ENCODE results near the gene KCNG4. TPM values are rescaled to one million over a fixed set of nuclear protein-coding genes. Genes with fewer than 3 reads are reported as not detected.

The KCNG4 gene
- total RNA-seq, 1 experiment from 2014 or later, result not detected

- TF ChIP-seq SIN3A (IDR thresholded peaks at IDR 0.05; ENCODE audit: low read depth), result no peak
- TF ChIP-seq EZH2 (IDR thresholded peaks at IDR 0.05), result no peak
- TF ChIP-seq ZBTB33 (IDR thresholded peaks at IDR 0.05; ENCODE audit: extremely low read depth, insufficient replicate concordance, low read length), result no peak
- TF ChIP-seq CEBPB (IDR thresholded peaks at IDR 0.05; ENCODE audit: low read depth), result no peak
- no peak for TF ChIP-seq EZH2phosphoT487 (IDR thresholded peaks at IDR 0.05; ENCODE audit: borderline replicate concordance)
- no peak for TF ChIP-seq ATF3 (IDR thresholded peaks at IDR 0.05)
- no peak for TF ChIP-seq ZNF274 (IDR thresholded peaks at IDR 0.05; ENCODE audit: low read depth, low read length)
- TF ChIP-seq ZFX (IDR thresholded peaks at IDR 0.05), result no peak
- no peak for TF ChIP-seq SRF (IDR thresholded peaks at IDR 0.05; ENCODE audit: low read depth)
- TF ChIP-seq TCF7L2 (IDR thresholded peaks at IDR 0.05; ENCODE audit: borderline replicate concordance, extremely low read depth, insufficient read depth, insufficient read length), result no peak
- TF ChIP-seq CBX3 (IDR thresholded peaks at IDR 0.05; ENCODE audit: low read depth), result no peak
- TF ChIP-seq POLR2AphosphoS5 (IDR thresholded peaks at IDR 0.05; ENCODE audit: low read depth, low read length), result no peak
- TF ChIP-seq MAX (IDR thresholded peaks at IDR 0.05), result no peak
- intact Hi-C loops (cut with micrococcal nuclease), result no loop called here
- no TSS peak for BruUV-seq (replicated peaks)
These were observed 35.9 kb upstream of the KCNG4 start for GRCh38 chr16:84275585-84276151.

More at GRCh38 chr16:84275585-84276151, 35.9 kb upstream of the KCNG4 start:
- H4K20me1 ChIP-seq (ENCODE audit: insufficient read depth), result no peaks in the 10 kb centered on the region
- no peaks in the 10 kb centered on the region for H3K36me3 ChIP-seq (ENCODE audit: control insufficient read depth in 1 of 2, insufficient read depth in 2 of 2, low read length in 2 of 2)
- no peak for ATAC-seq
- no peaks in the 10 kb centered on the region for H3K79me2 ChIP-seq (ENCODE audit: insufficient read depth, low read length)
- H2AFZ ChIP-seq (ENCODE audit: low read depth, low read length, poor library complexity, severe bottlenecking), result no peak overlapping the region
- peaks cover 4% of the 10 kb centered on the region; the same call in 1 of the 2 replicates for H3K9me2 ChIP-seq (ENCODE audit: insufficient read depth)
- DNase-seq (ENCODE audit: low read depth, low spot score), result no peak
- H3K4me3 ChIP-seq (replicated peaks in 1 of 2; ENCODE audit: low read depth in 1 of 2, low read length in 2 of 2), result no peak overlapping the region
- no peak overlapping the region for H3K27ac ChIP-seq (ENCODE audit: low read depth, low read length)
- ChIA-PET POLR2A (no interaction called here), RAD21 (ENCODE audit: low non-redundant PET in 1 of 2, low total read pairs in 2 of 2, uncharacterized antibody in 2 of 2, unreplicated experiment in 2 of 2) (no interaction called here), CTCF (interaction anchor here (1.0 to 2.6 kb wide), 2 partner anchors 208 to 230 kb away, joined by 3 to 33 read pairs; no protein-coding TSS in a partner anchor)
- H3K4me1 ChIP-seq (ENCODE audit: control insufficient read depth in 1 of 2, insufficient read depth in 2 of 2, low read length in 2 of 2), result no peaks in the 10 kb centered on the region
- peaks cover 9% of the 10 kb centered on the region; the same call in 1 of the 2 replicates for H3K27me3 ChIP-seq (ENCODE audit: insufficient read depth, low read length)
- H3K9me3 ChIP-seq (ENCODE audit: control insufficient read depth in 1 of 2, insufficient read depth in 1 of 2, low read depth in 1 of 2, low read length in 2 of 2), result no peaks in the 10 kb centered on the region
- no peak overlapping the region for H3K9ac ChIP-seq (ENCODE audit: low read length)
- H3K4me2 ChIP-seq (ENCODE audit: low read length), result no peak overlapping the region

Measured in HCT116 (cell line).